Measurements from ENCODE around the gene BCAS3. TPM values are rescaled to one million over a fixed set of nuclear protein-coding genes. Genes with fewer than 3 reads are reported as not detected.

Gene BCAS3
- polyA plus RNA-seq, 3 donors, result 10.3 to 19.1 (median 14.7) TPM

GRCh38 chr17:61174310-61174709 is 496.7 kb downstream of the BCAS3 start:
- 100% methylated on average over 1 of the region's 1 CpG for WGBS (ENCODE audit: insufficient coverage)
- Mint-ChIP-seq H3K36me3 (peaks cover 9 to 17% of the 10 kb centered on the region in 2 donors), H3K27me3 (ENCODE audit: low read depth in 3 of 3) (peaks cover 0 to 3% (median 0%) of the 10 kb centered on the region in 3 donors), H3K9me3 (peaks cover 0 to 3% (median 0%) of the 10 kb centered on the region in 7 donors), H3K27ac (no peak overlapping the region), H3K4me1 (no peaks in the 10 kb centered on the region), H3K4me3 (no peak overlapping the region)
- H3K36me3 ChIP-seq (replicated peaks in 1 of 2; ENCODE audit: control insufficient read depth in 1 of 2, insufficient read depth in 2 of 2, low read length in 2 of 2), result no peaks in the 10 kb centered on the region
- intact Hi-C loops (cut with micrococcal nuclease), result no loop called here
- H3K4me1 ChIP-seq (ENCODE audit: control insufficient read depth in 1 of 2, insufficient read depth in 2 of 2, low read length in 2 of 2), result no peaks in the 10 kb centered on the region
- no peak overlapping the region for H3K4me2 ChIP-seq (replicated peaks; ENCODE audit: extremely low read depth, low read length, poor library complexity, severe bottlenecking)
- no peak overlapping the region for H3K4me3 ChIP-seq (replicated peaks in 1 of 3; ENCODE audit: low read depth in 2 of 3, low read length in 3 of 3)
- H3K9me3 ChIP-seq (replicated peaks in 1 of 2; ENCODE audit: control insufficient read depth in 1 of 2, insufficient read depth in 1 of 2, low read length in 2 of 2), result no peaks in the 10 kb centered on the region
- H3K27ac ChIP-seq (ENCODE audit: low read depth in 1 of 2, low read length in 2 of 2), result no peak overlapping the region
- no peaks in the 10 kb centered on the region for H3K27me3 ChIP-seq (ENCODE audit: control insufficient read depth in 2 of 2, insufficient read depth in 2 of 2, low read length in 2 of 2)
- no peaks in the 10 kb centered on the region for H3K79me2 ChIP-seq (ENCODE audit: insufficient read depth, low read length)
- no peak for DNase-seq
- no peaks in the 10 kb centered on the region for H4K20me1 ChIP-seq (ENCODE audit: insufficient read depth, low read length)
- H3K9ac ChIP-seq (ENCODE audit: insufficient read depth, low read length, poor library complexity, severe bottlenecking), result no peak overlapping the region
- H2AFZ ChIP-seq (ENCODE audit: insufficient read depth, low read depth, low read length, poor library complexity, severe bottlenecking), result no peak overlapping the region
- no peak for TF ChIP-seq CTCF (IDR thresholded peaks at IDR 0.05)

GRCh38 chr17:61175298-61176142 is 497.9 kb downstream of the BCAS3 start:
- H3K4me1 Mint-ChIP-seq, result no peaks in the 10 kb centered on the region
- no peaks in the 10 kb centered on the region for H3K9me3 ChIP-seq (replicated peaks in 1 of 2; ENCODE audit: control insufficient read depth in 1 of 2, insufficient read depth in 1 of 2, low read length in 2 of 2)
- WGBS (ENCODE audit: insufficient coverage), result 100% methylated on average over 1 of the region's 4 CpGs
- H4K20me1 ChIP-seq (ENCODE audit: insufficient read depth, low read length), result no peaks in the 10 kb centered on the region
- no peak for DNase-seq
- H3K9ac ChIP-seq (ENCODE audit: insufficient read depth, low read length, poor library complexity, severe bottlenecking), result no peak overlapping the region
- no peak for TF ChIP-seq CTCF (IDR thresholded peaks at IDR 0.05)
- H3K79me2 ChIP-seq (ENCODE audit: insufficient read depth, low read length), result no peaks in the 10 kb centered on the region
- no peaks in the 10 kb centered on the region for H3K27me3 ChIP-seq (ENCODE audit: control insufficient read depth in 2 of 2, insufficient read depth in 2 of 2, low read length in 2 of 2)
- H3K4me1 ChIP-seq (ENCODE audit: control insufficient read depth in 1 of 2, insufficient read depth in 2 of 2, low read length in 2 of 2), result no peaks in the 10 kb centered on the region
- intact Hi-C loops (cut with micrococcal nuclease), result no loop called here
- no peak overlapping the region for H2AFZ ChIP-seq (ENCODE audit: insufficient read depth, low read depth, low read length, poor library complexity, severe bottlenecking)
- H3K4me3 ChIP-seq (replicated peaks in 1 of 3; ENCODE audit: low read depth in 2 of 3, low read length in 3 of 3), result no peak overlapping the region
- peaks cover 0 to 3% (median 0%) of the 10 kb centered on the region in 7 donors for H3K9me3 Mint-ChIP-seq
- H3K27ac Mint-ChIP-seq, result no peak overlapping the region
- H3K4me3 Mint-ChIP-seq, result no peak overlapping the region
- no peaks in the 10 kb centered on the region for H3K36me3 ChIP-seq (replicated peaks in 1 of 2; ENCODE audit: control insufficient read depth in 1 of 2, insufficient read depth in 2 of 2, low read length in 2 of 2)
- H3K27me3 Mint-ChIP-seq (ENCODE audit: low read depth in 3 of 3), result peaks cover 0 to 3% (median 0%) of the 10 kb centered on the region in 3 donors
- H3K27ac ChIP-seq (ENCODE audit: low read depth in 1 of 2, low read length in 2 of 2), result no peak overlapping the region
- no peak overlapping the region for H3K4me2 ChIP-seq (replicated peaks; ENCODE audit: extremely low read depth, low read length, poor library complexity, severe bottlenecking)
- H3K36me3 Mint-ChIP-seq, result peaks cover 7 to 12% of the 10 kb centered on the region in 2 donors

Data from CD14-positive monocyte (primary cell).